ENCODE results near the gene CSRP3. TPM values are rescaled to one million over a fixed set of nuclear protein-coding genes. Genes with fewer than 3 reads are reported as not detected.

Gene CSRP3
- total and polyA plus RNA-seq, 2 of the 4 experiments (the other 2 are of a cell fraction), result not detected

- ChIA-PET CTCF (no interaction called here), POLR2A (ENCODE audit: unreplicated experiment) (no interaction called here)
- H2AFZ ChIP-seq (replicated peaks; ENCODE audit: low read length, poor library complexity), result no peak overlapping the region
- H3K9ac ChIP-seq (ENCODE audit: low read depth, low read length), result no peak overlapping the region
- H3K14ac ChIP-seq (replicated peaks; ENCODE audit: low read depth, low read length), result no peak overlapping the region
- peaks cover 5% of the 10 kb centered on the region for H3K27me3 ChIP-seq (ENCODE audit: control insufficient read depth, insufficient read depth, low read length)
- H3K79me1 ChIP-seq (ENCODE audit: low read depth in 1 of 2, low read length in 2 of 2), result no peaks in the 10 kb centered on the region
- no peak overlapping the region for H2AK9ac ChIP-seq (replicated peaks; ENCODE audit: low read depth, low read length, poor library complexity)
- dilution Hi-C loops (cut with HindIII; ENCODE audit: low sequenced_read_pairs, unreplicated experiment), result no loop called here
- no peak overlapping the region for H3K18ac ChIP-seq (ENCODE audit: low read depth, low read length)
- no peak for TF ChIP-seq FOS (IDR thresholded peaks at IDR 0.05; ENCODE audit: low read depth, low read length)
- no peak for TF ChIP-seq MAFK (IDR thresholded peaks at IDR 0.05; ENCODE audit: low read depth, low read length)
- no peak for TF ChIP-seq CHD1 (IDR thresholded peaks at IDR 0.05; ENCODE audit: low read depth, low read length)
- TF ChIP-seq ELK1 (IDR thresholded peaks at IDR 0.05; ENCODE audit: borderline replicate concordance, low read depth, low read length), result no peak
- TF ChIP-seq NFE2L2 (IDR thresholded peaks at IDR 0.05; ENCODE audit: low read depth, low read length), result no peak
- TF ChIP-seq POLR2A (IDR thresholded peaks at IDR 0.05; ENCODE audit: low read depth, low read length), result no peak
- no peak for TF ChIP-seq USF2 (IDR thresholded peaks at IDR 0.05; ENCODE audit: low read depth, low read length)
- TF ChIP-seq RAD21 (IDR thresholded peaks at IDR 0.05; ENCODE audit: low read length), result no peak
- no peak for TF ChIP-seq RFX5 (IDR thresholded peaks at IDR 0.05; ENCODE audit: low read depth, low read length)
- TF ChIP-seq CEBPB (IDR thresholded peaks at IDR 0.05; ENCODE audit: low read depth, low read length), result no peak
- TF ChIP-seq RCOR1 (IDR thresholded peaks at IDR 0.05; ENCODE audit: insufficient replicate concordance, low read length), result no peak
- TF ChIP-seq MAZ (IDR thresholded peaks at IDR 0.05; ENCODE audit: borderline replicate concordance, low read depth, low read length), result no peak
- no peak overlapping the region for H2BK5ac ChIP-seq (ENCODE audit: low read depth, low read length, poor library complexity, severe bottlenecking)
- H2BK20ac ChIP-seq (ENCODE audit: low read depth, low read length), result no peak overlapping the region
- H3K9me3 ChIP-seq (ENCODE audit: control insufficient read depth, insufficient read depth, low read length), result no peaks in the 10 kb centered on the region
- H3K23ac ChIP-seq (ENCODE audit: low read depth, low read length), result no peak overlapping the region
- no peak overlapping the region for H2AK5ac ChIP-seq (ENCODE audit: low read depth, low read length)
- DNase-seq (no peak), ATAC-seq (ENCODE audit: low read depth) (no peak)
- in situ Hi-C loops (cut with MboI; ENCODE audit: low sequenced_read_pairs), result no loop called here
- H3K4me1 ChIP-seq (ENCODE audit: control insufficient read depth, insufficient read depth, low read length), result no peaks in the 10 kb centered on the region
- H3K56ac ChIP-seq (ENCODE audit: extremely low read depth, insufficient read depth, low read length), result no peak overlapping the region
- H4K20me1 ChIP-seq (ENCODE audit: insufficient read depth, low read length), result no peaks in the 10 kb centered on the region
- no peak overlapping the region for H4K8ac ChIP-seq (ENCODE audit: low read depth in 2 of 2, low read length in 2 of 2)
- H2BK15ac ChIP-seq (ENCODE audit: low read depth, low read length), result no peak overlapping the region
- H3K9me1 ChIP-seq (ENCODE audit: insufficient read depth, low read length), result no peaks in the 10 kb centered on the region
- no peak overlapping the region for H3K27ac ChIP-seq (ENCODE audit: insufficient read depth, low read length)
- no peak overlapping the region for H4K5ac ChIP-seq (ENCODE audit: low read depth, low read length)
- BruUV-seq (replicated peaks), result no TSS peak
- no peak overlapping the region for H3K4ac ChIP-seq (ENCODE audit: low read depth, low read length)
- no peak overlapping the region for H3K4me3 ChIP-seq (ENCODE audit: insufficient read depth, low read depth, low read length)
- no peaks in the 10 kb centered on the region for H3K36me3 ChIP-seq (ENCODE audit: control insufficient read depth, insufficient read depth, low read length)
- H3K4me2 ChIP-seq (ENCODE audit: low read depth, low read length), result no peak overlapping the region
- WGBS, 2 experiments (ENCODE audit: extremely low coverage in 2 of 2, insufficient read length in 1 of 2), result 46% methylated on average over 2 of the region's 3 CpGs; no CpG with 5 or more reads in 1 of the 2 experiments
- no peak overlapping the region for H2BK120ac ChIP-seq (ENCODE audit: low read depth, low read length)
- H4K91ac ChIP-seq (ENCODE audit: insufficient read depth, low read depth, low read length), result no peak overlapping the region
- intact Hi-C loops (cut with micrococcal nuclease), result no loop called here
These were observed 19.3 kb upstream of the CSRP3 start for GRCh38 chr11:19220903-19221724.

All from IMR-90 (cell line).